Measurements from ENCODE around the gene TP73.

The TP73 gene

DNA sequence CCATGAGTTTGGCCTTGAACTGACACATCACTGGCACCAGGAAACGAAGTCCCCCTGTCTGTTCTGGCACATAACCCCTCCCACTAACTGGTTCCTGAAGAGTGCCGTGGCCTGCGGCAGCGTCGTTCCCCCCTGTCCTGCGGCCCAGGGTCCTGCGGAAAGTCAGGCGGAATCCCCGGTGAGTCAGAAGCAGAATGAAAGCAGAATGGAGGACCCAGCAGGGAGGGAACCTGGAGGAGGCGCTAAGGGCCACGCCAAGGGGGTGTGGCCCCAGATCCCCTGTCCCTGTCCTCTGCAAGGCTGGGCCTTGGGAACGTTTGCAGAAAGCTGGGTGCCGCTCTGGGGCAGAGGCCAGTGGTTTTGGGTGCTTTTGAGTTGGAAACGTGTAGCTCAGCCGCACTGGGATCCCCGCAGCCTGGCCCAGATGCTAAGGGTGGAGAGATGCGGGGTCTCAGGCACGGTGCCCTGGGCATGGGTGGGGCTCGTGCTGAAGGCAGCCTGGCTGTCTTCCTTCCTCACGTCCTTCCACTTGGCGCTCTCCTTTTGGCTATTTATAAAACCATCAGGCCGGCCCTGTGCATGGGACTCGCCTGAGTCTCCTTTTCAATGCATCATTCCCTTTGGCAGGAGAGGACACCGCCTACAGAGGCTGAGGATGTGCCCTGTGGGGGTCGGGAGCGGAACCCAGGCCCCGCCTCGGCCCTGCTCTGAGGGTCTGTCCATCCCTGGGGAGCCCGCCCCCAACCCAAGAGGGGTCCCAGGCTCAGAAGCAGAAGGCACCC, 36.2 kb downstream of the TP73 start:
- DNase-seq (ENCODE audit: low read depth in 2 of 2): no peak

- DNase-seq (ENCODE audit: low read depth in 2 of 2): no peak
Observed at GRCh38 chr1:3689138-3689750, 36.9 kb downstream of the TP73 start.

GRCh38 chr1:3690282-3691065, 38.2 kb downstream of the TP73 start:
- no peak for DNase-seq (ENCODE audit: low read depth in 2 of 2)

DNA sequence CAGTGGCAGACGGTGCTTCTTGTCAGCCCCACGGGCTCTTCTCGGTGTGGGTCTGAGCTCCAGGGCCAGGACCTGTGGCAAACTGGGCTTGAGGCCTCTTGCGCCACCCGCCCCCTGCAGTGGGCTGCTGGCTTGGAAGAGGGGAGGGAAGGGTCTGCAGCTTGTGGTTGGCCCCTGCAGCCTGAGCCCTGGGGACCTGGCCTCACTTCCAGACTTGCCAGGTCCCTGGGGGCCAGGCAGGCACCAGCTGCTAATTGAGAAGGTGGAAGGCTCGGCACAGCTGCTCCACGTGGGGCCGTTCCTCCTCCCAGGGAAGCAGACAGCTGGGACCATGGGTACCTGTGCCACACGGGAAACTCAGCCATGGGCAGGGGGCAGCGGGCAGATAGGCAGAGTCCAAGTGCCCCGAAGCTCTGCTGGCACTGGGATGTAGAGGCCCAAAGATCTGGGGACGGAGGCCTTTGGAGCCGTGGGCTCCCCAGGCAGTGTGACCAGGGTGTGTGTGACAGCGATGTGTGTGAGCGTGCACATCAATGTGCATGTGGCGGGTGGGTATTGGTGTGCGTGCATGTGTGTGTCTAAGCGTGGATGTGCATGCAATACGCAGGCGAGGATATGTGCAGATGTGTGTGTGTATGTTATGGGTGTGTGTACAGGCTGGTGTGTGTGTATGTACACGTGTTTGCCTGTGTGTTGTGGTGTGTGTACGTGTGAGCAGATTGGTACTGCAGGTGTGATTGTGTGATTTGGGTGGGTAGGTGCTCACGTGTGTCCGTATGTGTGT, 39.3 kb downstream of the TP73 start:
- DNase-seq (ENCODE audit: low read depth in 2 of 2): no peak

- DNase-seq (ENCODE audit: low read depth in 2 of 2): no peak
Observed at GRCh38 chr1:3692598-3692997, 40.3 kb downstream of the TP73 start.

GRCh38 chr1:3693321-3693720, 41.0 kb downstream of the TP73 start:
- no peak for DNase-seq (ENCODE audit: low read depth in 2 of 2)

GRCh38 chr1:3695326-3696217, 43.3 kb downstream of the TP73 start:
- no peak for DNase-seq (ENCODE audit: low read depth in 2 of 2)

DNA sequence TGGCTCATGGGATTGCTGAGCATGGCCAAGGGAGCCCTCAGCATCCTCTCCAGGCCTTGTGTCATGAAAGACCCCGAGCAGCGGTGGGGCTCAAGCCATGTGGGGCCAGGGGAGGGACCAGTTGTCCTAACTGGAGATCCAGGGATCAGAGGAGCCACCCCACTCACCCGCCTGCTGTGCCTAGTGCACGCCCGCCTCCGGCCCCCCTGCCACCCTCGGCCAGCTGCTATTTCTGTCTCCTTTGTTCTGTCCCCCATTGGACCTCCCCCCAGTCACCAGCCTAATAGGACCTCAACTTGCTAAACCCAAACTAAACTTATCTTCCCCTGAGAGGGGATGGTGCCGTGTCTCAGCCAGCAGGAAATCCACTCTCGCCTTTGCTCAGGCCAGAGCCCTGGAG, 44.4 kb downstream of the TP73 start:
- DNase-seq (ENCODE audit: low read depth in 2 of 2): no peak

GRCh38 chr1:3697104-3697503, 44.8 kb downstream of the TP73 start:
- no peak for DNase-seq (ENCODE audit: low read depth in 2 of 2)

DNA sequence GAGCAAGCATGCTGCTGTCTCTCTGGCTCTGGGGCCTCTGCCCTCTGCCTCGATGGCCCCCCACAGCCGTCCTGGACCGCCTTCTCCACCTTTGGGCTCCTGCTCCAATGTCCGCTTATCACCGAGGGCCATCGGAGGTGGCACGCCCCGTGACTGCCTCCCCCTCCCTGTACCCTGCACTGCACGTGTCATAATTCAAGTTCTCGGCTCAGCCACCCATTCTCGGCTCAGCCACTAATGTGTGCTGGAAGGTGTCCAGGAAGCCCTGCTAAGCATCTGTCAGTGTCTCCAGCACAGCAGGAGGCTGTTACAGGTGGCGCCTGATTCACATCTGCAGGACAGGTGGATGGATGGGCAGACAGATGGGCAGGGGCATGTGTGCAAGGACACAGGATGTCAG, 45.5 kb downstream of the TP73 start:
- no peak for DNase-seq (ENCODE audit: low read depth in 2 of 2)

DNA sequence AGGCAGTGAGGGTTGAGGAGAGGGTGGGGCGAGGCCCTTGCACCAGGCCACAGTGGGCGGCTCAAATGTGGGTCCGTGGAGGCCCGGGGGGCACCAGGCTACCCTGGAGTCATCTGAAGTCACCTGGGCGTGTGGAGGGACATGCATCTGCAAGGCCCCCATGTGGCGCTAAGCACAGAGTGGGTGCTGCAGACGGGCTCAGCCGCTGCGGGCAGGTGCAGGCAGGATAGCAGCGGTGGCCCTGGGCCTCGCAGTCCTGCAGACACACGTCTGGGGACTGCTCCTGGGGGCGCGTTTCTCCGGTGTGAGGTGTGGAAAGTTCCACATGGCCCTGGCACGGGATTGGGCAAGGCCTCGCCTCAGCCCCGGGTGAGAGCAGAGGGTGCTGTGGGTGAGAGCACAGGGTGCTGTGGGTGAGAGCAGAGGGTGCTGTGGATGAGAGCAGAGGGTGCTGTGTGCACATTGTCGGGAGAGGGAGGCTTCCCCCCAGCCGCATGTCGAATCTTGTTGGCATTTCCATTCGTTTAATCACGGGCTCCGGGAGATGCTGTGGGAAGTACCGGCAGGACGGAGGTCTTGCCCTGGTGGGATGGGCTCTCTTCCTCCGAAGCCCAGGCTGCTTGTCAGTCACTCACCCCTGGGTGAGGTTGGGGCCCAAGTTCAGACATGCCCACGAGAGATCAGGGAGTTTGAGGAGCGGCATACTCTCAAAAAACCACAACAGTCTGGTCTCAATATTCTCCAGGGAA, 46.5 kb downstream of the TP73 start:
- DNase-seq (ENCODE audit: low read depth in 2 of 2): no peak

DNA sequence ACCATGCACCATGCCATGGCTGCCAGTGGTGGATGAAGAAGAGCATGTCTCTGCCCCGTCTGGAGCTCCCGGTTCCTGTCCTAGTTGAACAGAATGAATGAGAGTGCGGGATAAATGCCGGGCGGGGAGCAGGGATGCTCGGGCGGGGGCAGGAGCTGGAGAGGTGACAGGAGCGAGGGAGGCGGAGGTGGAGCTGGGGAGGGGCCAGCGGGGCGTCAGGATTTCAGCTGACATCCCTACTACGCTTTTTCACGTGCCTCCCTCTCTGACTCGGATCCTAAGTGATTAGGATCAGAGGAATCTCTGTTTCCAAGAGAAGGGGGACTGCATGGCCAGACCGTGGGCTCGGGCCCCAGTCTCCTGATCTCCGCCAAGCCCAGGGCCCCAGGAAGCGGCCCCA, 47.3 kb downstream of the TP73 start:
- no peak for DNase-seq (ENCODE audit: low read depth in 2 of 2)

- no peak for DNase-seq (ENCODE audit: low read depth in 2 of 2)
Observed at GRCh38 chr1:3700631-3701030, 48.3 kb downstream of the TP73 start.

DNA sequence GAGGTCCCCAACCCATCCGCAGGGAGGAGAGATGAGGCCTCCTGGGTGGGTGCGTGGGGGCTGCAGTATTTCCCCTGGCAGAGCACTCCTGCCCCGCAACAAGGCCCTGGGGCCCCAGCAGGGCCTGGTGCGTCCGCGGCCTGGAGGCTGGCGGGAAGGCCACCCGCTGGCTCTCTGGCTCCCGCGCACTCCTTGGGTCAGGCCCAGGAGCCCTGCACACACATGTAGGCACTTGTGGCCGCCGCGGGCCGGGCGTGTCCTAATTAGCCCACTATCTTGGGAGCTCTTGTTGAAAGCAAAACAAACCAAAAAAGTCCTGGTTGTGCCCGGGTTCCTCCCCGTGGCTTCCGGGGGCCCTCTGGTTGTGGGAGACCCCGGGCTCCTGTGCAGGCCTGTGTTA, 50.2 kb downstream of the TP73 start:
- no peak for DNase-seq (ENCODE audit: low read depth in 2 of 2)

- DNase-seq (ENCODE audit: low read depth in 2 of 2): no peak
Observed at GRCh38 chr1:3702990-3703728, 50.8 kb downstream of the TP73 start.

- no peak for DNase-seq (ENCODE audit: low read depth in 2 of 2)
Observed at GRCh38 chr1:3703786-3704371, 51.6 kb downstream of the TP73 start.

DNA sequence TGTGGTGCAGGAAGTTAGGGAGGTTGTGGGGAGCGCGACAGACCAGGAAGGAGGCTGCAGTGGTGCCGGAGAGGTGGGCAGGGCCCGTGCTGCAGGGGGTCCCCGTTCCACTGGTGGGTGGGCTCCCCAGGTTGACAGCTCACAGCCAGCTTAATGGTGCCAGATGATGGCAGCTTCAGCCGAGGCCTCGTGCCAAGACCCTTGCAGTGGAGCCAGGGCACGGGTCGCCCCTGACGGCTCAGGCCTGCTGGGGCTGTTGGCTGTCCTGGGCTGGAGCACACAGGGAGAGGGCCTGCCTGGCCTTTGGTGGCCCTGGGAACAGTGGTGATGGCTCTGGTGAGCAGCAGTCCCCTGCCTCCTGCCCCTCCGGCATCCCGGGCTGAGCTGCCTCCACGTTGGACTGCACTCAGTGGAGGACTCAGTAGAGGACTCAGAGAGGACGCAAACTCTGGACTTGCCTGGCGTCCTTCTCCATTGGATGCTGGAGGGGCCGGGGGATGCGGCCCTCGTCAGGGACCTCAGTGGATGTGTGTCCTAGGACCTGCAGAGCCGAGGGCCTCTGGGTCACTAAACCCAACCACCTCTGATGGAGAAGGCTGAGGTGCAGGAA, 53.1 kb downstream of the TP73 start:
- no peak for DNase-seq (ENCODE audit: low read depth in 2 of 2)

GRCh38 chr1:3706651-3707297, 54.5 kb downstream of the TP73 start:
- DNase-seq (ENCODE audit: low read depth in 2 of 2): no peak
